A549 (cell line): ENCODE results near the gene TBCEL.

ENCODE experiments used
- SMC3 ChIP-seq: fragments of >200 bp; sonication (Bioruptor Twin); formaldehyde crosslinking; IDR thresholded peaks from 3 replicates; pipeline ENCODE4 v1.6.1; 2018; ENCODE audit warnings: inconsistent platforms
- USF2 ChIP-seq: fragments of 450-650 bp; IDR thresholded peaks from 2 replicates; pipeline ENCODE4 v1.6.1; 2014; ENCODE audit warnings: antibody characterized with exemption

GRCh38 chr11:121039971-121040613, 16.2 kb downstream of the TBCEL start:
- TF ChIP-seq USF2 = no peak
- no peak for TF ChIP-seq SMC3
